A549 (cell line): ENCODE measurements around the gene CD37.

Experiments used
- CEBPB ChIP-seq, 2 experiments: fragments of >200 bp in 1 of 2; sonication (Bioruptor Twin) in 1 of 2; formaldehyde crosslinking in 1 of 2; IDR thresholded peaks; 2 replicates each; pipeline ENCODE4 v1.6.1; 2012 to 2016
- CHD2 ChIP-seq: fragments of 150-350 bp; IDR thresholded peaks from 2 replicates; pipeline ENCODE4 v1.6.1; 2014; ENCODE audit warnings: low read length; ENCODE audit not compliant: partially characterized antibody
- CTCF ChIP-seq: fragments of >200 bp; sonication (Bioruptor Twin); formaldehyde crosslinking; IDR thresholded peaks from 3 replicates; pipeline ENCODE4 v1.5.1; 2016
- ELK1 ChIP-seq: fragments of 150-350 bp; IDR thresholded peaks from 2 replicates; pipeline ENCODE4 v1.6.1; 2014; ENCODE audit warnings: low read depth, mild to moderate bottlenecking, low read length
- EP300 ChIP-seq, 2 experiments: fragments of >200 bp; sonication (Bioruptor Twin); formaldehyde crosslinking; IDR thresholded peaks; 2 replicates in 1 of 2; 3 replicates in 1 of 2; pipeline ENCODE4 v1.6.1; 2016 to 2017
- FOSB ChIP-seq: fragments of 250-450 bp; sonication (Bioruptor Pico); IDR thresholded peaks from 2 replicates; pipeline ENCODE4 v1.5.0; 2020; ENCODE audit warnings: mild to moderate bottlenecking, moderate library complexity
- HDAC2 ChIP-seq: fragments of 200-600 bp; sonication (generic); IDR thresholded peaks from 2 replicates; pipeline ENCODE4 v1.6.1; 2016
- NR3C1 ChIP-seq: fragments of >200 bp; sonication (Bioruptor Twin); formaldehyde crosslinking; IDR thresholded peaks from 3 replicates; pipeline ENCODE4 v1.6.1; 2017
- RCOR1 ChIP-seq: fragments of 150-350 bp; IDR thresholded peaks from 2 replicates; pipeline ENCODE4 v1.6.1; 2014; ENCODE audit warnings: antibody characterized with exemption, low read length, low read depth
- USF2 ChIP-seq: fragments of 450-650 bp; IDR thresholded peaks from 2 replicates; pipeline ENCODE4 v1.6.1; 2014; ENCODE audit warnings: antibody characterized with exemption

- TF ChIP-seq HDAC2 = no peak
- TF ChIP-seq NR3C1 = no peak
- no peak for TF ChIP-seq CTCF
- no peak for TF ChIP-seq USF2
- no peak for TF ChIP-seq CHD2
- no peak for TF ChIP-seq ELK1
- TF ChIP-seq CEBPB (IDR thresholded peaks at IDR 0.05) = no peak
- TF ChIP-seq EP300 (IDR thresholded peaks at IDR 0.05) = no peak
- no peak for TF ChIP-seq RCOR1
- TF ChIP-seq FOSB (CRISPR knock-in tag) = no peak
Observed at GRCh38 chr19:49355909-49356353, 20.7 kb downstream of the CD37 start.
